Neural cell (in vitro differentiated cells): Measurements from ENCODE around the gene PMAIP1. TPM values are rescaled to one million over a fixed set of nuclear protein-coding genes. Genes with fewer than 3 reads are reported as not detected.

Experiments used
- H2AFZ ChIP-seq: fragments of 200-600, 300-800 bp; sonication (generic), shearing (Covaris generic); 2 replicates; pipeline ENCODE4 v1.6.0; 2014; ENCODE audit warnings: low read depth, mild to moderate bottlenecking, antibody characterized with exemption, low read length, moderate library complexity
- H3F3A ChIP-seq: fragments of 200-600 bp; shearing (Covaris generic); 2 replicates; pipeline ENCODE4 v1.6.1; 2016; ENCODE audit warnings: mild to moderate bottlenecking, moderate library complexity, mixed read lengths, antibody characterized with exemption, low read length; ENCODE audit not compliant: insufficient read depth, poor library complexity, severe bottlenecking
- H3K27ac ChIP-seq: fragments of 200-600, 300-800 bp; sonication (generic), shearing (Covaris generic); 2 replicates; pipeline ENCODE4 v1.5.1; 2014; ENCODE audit warnings: mild to moderate bottlenecking, low read length, moderate library complexity
- H3K27me3 ChIP-seq: fragments of 300-800, 200-600 bp; sonication (generic), shearing (Covaris generic); 2 replicates; pipeline ENCODE4 v1.6.0; 2014; ENCODE audit warnings: mild to moderate bottlenecking, low read depth, low read length, moderate library complexity; ENCODE audit not compliant: insufficient read depth
- H3K36me3 ChIP-seq: fragments of 300-800, 200-600 bp; sonication (generic), shearing (Covaris generic); 2 replicates; pipeline ENCODE4 v1.5.1; 2014; ENCODE audit warnings: mild to moderate bottlenecking, antibody characterized with exemption, low read length, moderate library complexity; ENCODE audit not compliant: insufficient read depth
- H3K4me2 ChIP-seq: fragments of 300-800, 200-600 bp; sonication (generic), shearing (Covaris generic); 2 replicates; pipeline ENCODE4 v1.6.0; 2014; ENCODE audit warnings: mild to moderate bottlenecking, low read length
- H3K4me3 ChIP-seq: fragments of 300-800, 200-600 bp; sonication (generic), shearing (Covaris generic); 2 replicates; pipeline ENCODE4 v1.5.1; 2014; ENCODE audit warnings: mild to moderate bottlenecking, low read length, moderate library complexity
- H3K79me2 ChIP-seq: fragments of 200-600 bp; shearing (Covaris generic); replicated peaks from 2 replicates; pipeline ENCODE4 v1.6.0; 2014; ENCODE audit warnings: mild to moderate bottlenecking, low read length, moderate library complexity; ENCODE audit not compliant: insufficient read depth
- H3K9ac ChIP-seq: fragments of 300-800, 200-600 bp; sonication (generic), shearing (Covaris generic); 2 replicates; pipeline ENCODE4 v1.6.1; 2016; ENCODE audit warnings: mild to moderate bottlenecking, low read length, mixed read lengths
- H3K9me2 ChIP-seq: fragments of 200-600 bp; shearing (Covaris generic); 2 replicates; pipeline ENCODE4 v1.6.1; 2016; ENCODE audit warnings: mild to moderate bottlenecking, low read length, mixed read lengths; ENCODE audit not compliant: insufficient read depth
- H3K9me3 ChIP-seq: fragments of 200-600, 300-800 bp; sonication (generic), shearing (Covaris generic); 2 replicates; pipeline ENCODE4 v1.6.1; 2016; ENCODE audit warnings: mild to moderate bottlenecking, mixed run types, low read length, moderate library complexity, mixed read lengths
- H4K20me1 ChIP-seq: fragments of 200-600 bp; shearing (Covaris generic); 2 replicates; pipeline ENCODE4 v1.6.1; 2016; ENCODE audit warnings: mild to moderate bottlenecking, mixed run types; ENCODE audit not compliant: insufficient read depth
- EP300 ChIP-seq: fragments of 450-650 bp; conservative IDR thresholded peaks from 2 replicates; pipeline ENCODE4 v1.6.1; 2014; ENCODE audit warnings: antibody characterized with exemption, mild to moderate bottlenecking, moderate library complexity; ENCODE audit not compliant: poor library complexity, severe bottlenecking
- EZH2 ChIP-seq: fragments of 200-600, 300-800 bp; shearing (Covaris generic), sonication (generic); IDR thresholded peaks from 2 replicates; pipeline ENCODE4 v1.6.1; 2014; ENCODE audit warnings: antibody characterized with exemption, low read length, borderline replicate concordance, mild to moderate bottlenecking; ENCODE audit not compliant: insufficient read depth, poor library complexity, severe bottlenecking
- MXI1 ChIP-seq: fragments of 450-650 bp; conservative IDR thresholded peaks from 2 replicates; pipeline ENCODE4 v1.6.1; 2014; ENCODE audit warnings: antibody characterized with exemption, mild to moderate bottlenecking; ENCODE audit not compliant: poor library complexity, severe bottlenecking
- POLR2AphosphoS5 ChIP-seq: IDR thresholded peaks from 2 replicates; pipeline ENCODE4 v1.6.1; 2012
- RAD21 ChIP-seq: fragments of 450-650 bp; conservative IDR thresholded peaks from 2 replicates; pipeline ENCODE4 v1.6.1; 2014; ENCODE audit warnings: antibody characterized with exemption, mild to moderate bottlenecking, moderate library complexity
- SMC3 ChIP-seq: fragments of 450-650 bp; conservative IDR thresholded peaks from 2 replicates; pipeline ENCODE4 v1.6.1; 2014; ENCODE audit warnings: antibody characterized with exemption, mild to moderate bottlenecking, moderate library complexity; ENCODE audit not compliant: poor library complexity
- polyA plus RNA-seq: library from polyadenylated mRNA; depleted of rRNA; stranded (reverse); fragments of >200 nt; gene quantifications from 2 replicates; pipeline ENCODE4 v1.2.3, GENCODE V29; 2014
- TF ChIP-seq, protein P1 (sequence below): fragments of 450-650 bp; IDR thresholded peaks from 2 replicates; pipeline ENCODE4 v1.5.1; 2014; ENCODE audit warnings: antibody characterized with exemption, mild to moderate bottlenecking, moderate library complexity; ENCODE audit not compliant: poor library complexity, severe bottlenecking
- TF ChIP-seq, protein P2 (sequence below): IDR thresholded peaks from 2 replicates; pipeline ENCODE4 v1.6.1; 2012; ENCODE audit warnings: borderline replicate concordance

Gene PMAIP1
- polyA plus RNA-seq, 1 donor from 2014 or later: 2.4 TPM

DNA sequence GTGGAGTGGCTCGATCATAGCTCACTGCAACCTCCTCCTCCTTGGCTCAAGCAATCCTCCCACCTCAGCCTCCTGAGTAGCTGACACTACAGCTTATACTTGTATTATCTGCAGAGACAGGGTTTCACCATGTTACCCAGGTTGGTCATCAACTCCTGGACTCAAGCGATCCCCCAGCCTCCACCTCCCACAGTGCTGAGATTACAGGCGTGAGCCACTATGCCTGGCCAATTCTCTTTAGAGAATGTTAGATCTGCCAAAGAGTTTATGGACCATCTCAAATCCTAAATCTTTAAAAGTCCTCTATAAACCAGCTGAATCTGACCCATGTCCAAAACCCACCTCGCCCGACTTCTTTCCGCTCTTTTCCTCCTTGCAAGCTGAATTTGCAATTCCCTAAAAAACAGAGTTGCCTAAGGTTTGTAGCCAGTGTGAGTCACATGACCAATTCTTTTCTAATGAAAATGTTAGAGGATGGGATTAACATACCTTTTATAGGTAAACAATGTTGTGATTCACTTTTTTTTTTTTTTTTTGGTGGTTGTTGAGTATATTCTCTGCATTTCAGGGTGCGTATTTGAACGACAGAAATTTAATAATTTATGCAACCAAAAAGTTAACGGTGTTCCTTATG lies 2.4 kb upstream of the PMAIP1 start:
- Histone ChIP-seq H3K4me2 (no peak overlapping the region), H3K9ac (no peak overlapping the region), H3K27me3 (peaks cover 53% of the 10 kb centered on the region)

DNA sequence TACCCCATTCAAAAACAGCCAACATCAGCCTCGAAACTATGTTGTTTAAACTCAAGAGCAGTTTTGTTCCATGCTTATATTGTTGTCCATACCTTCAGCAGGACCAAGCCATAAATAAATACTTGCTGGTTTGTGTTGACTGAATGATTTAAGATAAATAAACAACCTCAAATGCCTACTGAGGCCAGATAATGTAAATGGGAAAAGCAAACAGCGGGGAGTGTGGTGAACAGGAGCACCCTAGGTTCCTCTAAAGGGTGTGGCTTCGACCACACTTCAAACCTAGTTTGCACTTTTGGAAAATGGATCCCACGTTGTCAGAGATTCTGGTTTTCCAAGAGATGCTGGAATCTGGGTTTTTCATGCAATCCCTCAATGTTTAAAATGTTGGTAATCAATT lies 1.7 kb upstream of the PMAIP1 start:
- no peaks in the 10 kb centered on the region for H3K36me3 ChIP-seq
- TF ChIP-seq MXI1: no peak
- TF ChIP-seq, protein P1, sequence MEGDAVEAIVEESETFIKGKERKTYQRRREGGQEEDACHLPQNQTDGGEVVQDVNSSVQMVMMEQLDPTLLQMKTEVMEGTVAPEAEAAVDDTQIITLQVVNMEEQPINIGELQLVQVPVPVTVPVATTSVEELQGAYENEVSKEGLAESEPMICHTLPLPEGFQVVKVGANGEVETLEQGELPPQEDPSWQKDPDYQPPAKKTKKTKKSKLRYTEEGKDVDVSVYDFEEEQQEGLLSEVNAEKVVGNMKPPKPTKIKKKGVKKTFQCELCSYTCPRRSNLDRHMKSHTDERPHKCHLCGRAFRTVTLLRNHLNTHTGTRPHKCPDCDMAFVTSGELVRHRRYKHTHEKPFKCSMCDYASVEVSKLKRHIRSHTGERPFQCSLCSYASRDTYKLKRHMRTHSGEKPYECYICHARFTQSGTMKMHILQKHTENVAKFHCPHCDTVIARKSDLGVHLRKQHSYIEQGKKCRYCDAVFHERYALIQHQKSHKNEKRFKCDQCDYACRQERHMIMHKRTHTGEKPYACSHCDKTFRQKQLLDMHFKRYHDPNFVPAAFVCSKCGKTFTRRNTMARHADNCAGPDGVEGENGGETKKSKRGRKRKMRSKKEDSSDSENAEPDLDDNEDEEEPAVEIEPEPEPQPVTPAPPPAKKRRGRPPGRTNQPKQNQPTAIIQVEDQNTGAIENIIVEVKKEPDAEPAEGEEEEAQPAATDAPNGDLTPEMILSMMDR: no peak
- TF ChIP-seq EP300: no peak
- TF ChIP-seq SMC3: no peak
- TF ChIP-seq, protein P2, sequence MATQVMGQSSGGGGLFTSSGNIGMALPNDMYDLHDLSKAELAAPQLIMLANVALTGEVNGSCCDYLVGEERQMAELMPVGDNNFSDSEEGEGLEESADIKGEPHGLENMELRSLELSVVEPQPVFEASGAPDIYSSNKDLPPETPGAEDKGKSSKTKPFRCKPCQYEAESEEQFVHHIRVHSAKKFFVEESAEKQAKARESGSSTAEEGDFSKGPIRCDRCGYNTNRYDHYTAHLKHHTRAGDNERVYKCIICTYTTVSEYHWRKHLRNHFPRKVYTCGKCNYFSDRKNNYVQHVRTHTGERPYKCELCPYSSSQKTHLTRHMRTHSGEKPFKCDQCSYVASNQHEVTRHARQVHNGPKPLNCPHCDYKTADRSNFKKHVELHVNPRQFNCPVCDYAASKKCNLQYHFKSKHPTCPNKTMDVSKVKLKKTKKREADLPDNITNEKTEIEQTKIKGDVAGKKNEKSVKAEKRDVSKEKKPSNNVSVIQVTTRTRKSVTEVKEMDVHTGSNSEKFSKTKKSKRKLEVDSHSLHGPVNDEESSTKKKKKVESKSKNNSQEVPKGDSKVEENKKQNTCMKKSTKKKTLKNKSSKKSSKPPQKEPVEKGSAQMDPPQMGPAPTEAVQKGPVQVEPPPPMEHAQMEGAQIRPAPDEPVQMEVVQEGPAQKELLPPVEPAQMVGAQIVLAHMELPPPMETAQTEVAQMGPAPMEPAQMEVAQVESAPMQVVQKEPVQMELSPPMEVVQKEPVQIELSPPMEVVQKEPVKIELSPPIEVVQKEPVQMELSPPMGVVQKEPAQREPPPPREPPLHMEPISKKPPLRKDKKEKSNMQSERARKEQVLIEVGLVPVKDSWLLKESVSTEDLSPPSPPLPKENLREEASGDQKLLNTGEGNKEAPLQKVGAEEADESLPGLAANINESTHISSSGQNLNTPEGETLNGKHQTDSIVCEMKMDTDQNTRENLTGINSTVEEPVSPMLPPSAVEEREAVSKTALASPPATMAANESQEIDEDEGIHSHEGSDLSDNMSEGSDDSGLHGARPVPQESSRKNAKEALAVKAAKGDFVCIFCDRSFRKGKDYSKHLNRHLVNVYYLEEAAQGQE: no peak
- TF ChIP-seq POLR2AphosphoS5: no peak
- no peak for TF ChIP-seq EZH2
- no peak for TF ChIP-seq RAD21
- peaks cover 53% of the 10 kb centered on the region for H3K27me3 ChIP-seq
- H2AFZ ChIP-seq: no peak overlapping the region
- H3K79me2 ChIP-seq: no peaks in the 10 kb centered on the region
- no peaks in the 10 kb centered on the region for H4K20me1 ChIP-seq
- peaks cover 3% of the 10 kb centered on the region for H3K9me3 ChIP-seq
- H3K27ac ChIP-seq: no peak overlapping the region
- H3K9ac ChIP-seq: no peak overlapping the region
- H3K4me2 ChIP-seq: no peak overlapping the region
- no peaks in the 10 kb centered on the region for H3F3A ChIP-seq
- H3K4me3 ChIP-seq: no peak overlapping the region
- H3K9me2 ChIP-seq: no peaks in the 10 kb centered on the region

More for the DNA sequence above, 2.4 kb upstream of the PMAIP1 start:
- Histone ChIP-seq H3F3A (no peaks in the 10 kb centered on the region), H3K9me3 (peaks cover 3% of the 10 kb centered on the region), H4K20me1 (no peaks in the 10 kb centered on the region), H3K79me2 (no peaks in the 10 kb centered on the region), H3K9me2 (no peaks in the 10 kb centered on the region), H3K27ac (no peak overlapping the region), H3K36me3 (no peaks in the 10 kb centered on the region), H2AFZ (no peak overlapping the region), H3K4me3 (no peak overlapping the region)
- TF ChIP-seq, protein P1: no peak
- TF ChIP-seq EP300 (no peak), EZH2 (no peak)
